Neuron (in vitro differentiated cells): Measurements from ENCODE around the gene NELL1.

Experiments used
- H2AFZ ChIP-seq: one replicate; pipeline ENCODE4 v1.6.1; 2013; ENCODE audit warnings: low read depth, mild to moderate bottlenecking, inconsistent platforms, low read length, moderate library complexity
- H3K27me3 ChIP-seq: one replicate; pipeline ENCODE4 v1.6.1; 2013; ENCODE audit warnings: low read length; ENCODE audit not compliant: insufficient read depth
- H3K36me3 ChIP-seq: one replicate; pipeline ENCODE4 v1.6.1; 2013; ENCODE audit warnings: low read length; ENCODE audit not compliant: insufficient read depth
- H3K4me1 ChIP-seq: one replicate; pipeline ENCODE4 v1.6.1; 2013; ENCODE audit warnings: low read length; ENCODE audit not compliant: insufficient read depth
- H3K4me3 ChIP-seq: 2 replicates; pipeline ENCODE4 v1.5.1; 2013; ENCODE audit warnings: mild to moderate bottlenecking, low read length, moderate library complexity
- H3K9me3 ChIP-seq: one replicate; pipeline ENCODE4 v1.6.1; 2013; ENCODE audit warnings: low read length

Gene NELL1

DNA sequence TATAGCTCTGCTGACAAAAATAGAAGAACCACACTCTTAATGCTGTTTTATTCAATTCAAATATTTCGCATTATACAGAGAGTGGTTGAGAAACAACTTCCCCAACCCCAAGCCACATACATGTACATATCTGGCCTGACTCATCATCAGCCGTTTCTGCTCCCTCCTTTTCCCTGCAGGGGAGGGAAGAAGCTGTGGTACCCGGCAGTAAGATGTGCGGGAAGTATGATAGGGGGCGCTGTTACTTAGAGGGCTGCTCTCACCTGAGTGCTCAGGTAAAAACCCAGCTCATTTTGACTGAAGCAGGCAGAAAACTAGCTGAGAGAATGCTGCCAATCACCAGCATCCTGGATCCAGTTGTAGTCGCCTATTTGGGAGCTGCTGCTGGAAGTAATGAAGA is 85.5 kb downstream of the NELL1 start:
- Histone ChIP-seq H3K9me3 (no peaks in the 10 kb centered on the region), H2AFZ (no peak overlapping the region), H3K36me3 (no peaks in the 10 kb centered on the region), H3K4me1 (no peaks in the 10 kb centered on the region), H3K27me3 (no peaks in the 10 kb centered on the region), H3K4me3 (no peak overlapping the region)

- Histone ChIP-seq H3K9me3 (no peaks in the 10 kb centered on the region), H3K36me3 (no peaks in the 10 kb centered on the region), H3K4me1 (peaks cover 12% of the 10 kb centered on the region), H2AFZ (no peak overlapping the region), H3K27me3 (no peaks in the 10 kb centered on the region), H3K4me3 (no peak overlapping the region)
These were observed 90.2 kb downstream of the NELL1 start for GRCh38 chr11:20759541-20759940.

DNA sequence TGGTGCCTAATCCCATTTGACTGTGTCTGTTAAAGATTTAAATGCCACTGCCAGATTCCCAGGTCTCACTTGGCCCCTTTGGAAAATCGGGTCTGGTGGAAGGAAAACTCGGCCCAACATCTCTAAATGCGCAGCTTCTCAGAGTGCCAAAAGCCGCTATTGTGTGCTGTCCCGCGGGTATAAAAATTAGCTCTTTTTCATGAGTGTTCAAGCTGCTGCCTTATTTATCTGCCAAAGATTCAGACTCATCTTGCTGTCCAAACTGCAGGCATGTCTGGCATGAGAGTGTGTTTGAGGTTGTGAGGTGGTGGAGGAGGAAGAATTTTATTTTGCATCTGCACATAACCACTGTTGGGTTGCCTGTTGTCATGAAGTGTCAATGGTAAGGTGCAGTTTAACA is 91.4 kb downstream of the NELL1 start:
- Histone ChIP-seq H3K4me3 (no peak overlapping the region), H3K4me1 (peaks cover 12% of the 10 kb centered on the region), H2AFZ (no peak overlapping the region), H3K27me3 (no peaks in the 10 kb centered on the region), H3K36me3 (no peaks in the 10 kb centered on the region), H3K9me3 (no peaks in the 10 kb centered on the region)

DNA sequence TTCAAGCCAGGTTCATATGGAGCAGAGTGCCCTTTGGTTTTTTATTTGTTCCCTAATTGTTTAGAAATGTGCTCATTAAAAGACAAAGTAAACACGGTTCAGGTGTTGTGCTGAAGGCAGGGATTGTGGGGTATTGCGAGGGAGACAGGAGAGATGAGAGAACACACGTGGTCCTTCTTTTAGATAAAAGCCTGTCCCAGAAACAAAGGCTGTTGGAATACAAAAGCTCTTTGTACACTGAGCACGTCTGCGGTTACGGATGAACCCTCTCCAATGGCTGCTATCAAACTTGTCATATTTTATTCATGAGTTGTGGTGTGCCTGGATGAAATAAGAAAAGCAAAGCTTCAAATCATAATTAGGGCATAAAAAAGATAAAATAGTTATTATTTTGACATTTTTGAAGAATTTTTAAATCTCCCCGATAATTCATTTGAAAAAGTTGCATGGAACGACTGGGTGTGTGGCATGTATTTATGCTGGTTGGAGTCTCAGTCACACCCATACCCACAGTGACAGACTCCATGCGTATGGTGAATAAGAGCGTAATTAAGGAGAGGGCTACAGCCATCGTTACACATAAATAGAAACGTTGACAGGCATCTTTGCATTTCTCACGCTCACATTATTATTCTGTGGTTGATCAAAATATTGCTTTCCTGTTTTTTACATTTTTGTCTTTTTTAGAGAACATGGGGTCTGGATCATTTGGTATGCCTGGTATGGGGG is 92.9 kb downstream of the NELL1 start:
- Histone ChIP-seq H3K4me1 (peaks cover 12% of the 10 kb centered on the region), H3K9me3 (no peaks in the 10 kb centered on the region), H3K36me3 (no peaks in the 10 kb centered on the region), H3K4me3 (no peak overlapping the region), H2AFZ (peak overlapping the region; percentile 8), H3K27me3 (no peaks in the 10 kb centered on the region)

DNA sequence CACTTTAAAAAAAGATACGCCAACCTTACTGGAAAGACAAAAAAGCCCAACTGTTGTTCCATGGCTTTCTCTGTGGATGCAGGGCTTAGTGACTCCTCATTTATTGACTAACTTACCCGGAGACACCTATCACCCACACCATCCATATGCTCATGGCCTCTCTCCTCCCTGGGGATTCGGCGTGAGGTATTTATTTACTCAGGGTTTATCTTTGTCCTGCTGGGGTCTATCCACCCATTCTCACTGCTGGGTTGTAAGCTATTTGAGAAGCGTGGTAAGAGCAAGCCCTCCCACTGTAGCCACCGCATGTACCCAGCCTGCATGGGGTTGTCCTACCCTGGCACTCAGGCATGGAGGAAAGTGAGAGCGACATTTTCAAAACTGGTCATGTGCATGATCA is 93.6 kb downstream of the NELL1 start:
- Histone ChIP-seq H3K4me3 (no peak overlapping the region), H3K27me3 (no peaks in the 10 kb centered on the region), H3K9me3 (no peaks in the 10 kb centered on the region), H2AFZ (no peak overlapping the region), H3K4me1 (peaks cover 12% of the 10 kb centered on the region), H3K36me3 (no peaks in the 10 kb centered on the region)

- no peak overlapping the region for H2AFZ ChIP-seq
- no peaks in the 10 kb centered on the region for H3K27me3 ChIP-seq
- H3K4me3 ChIP-seq: no peak overlapping the region
- peaks cover 29% of the 10 kb centered on the region for H3K4me1 ChIP-seq
- no peaks in the 10 kb centered on the region for H3K36me3 ChIP-seq
- no peaks in the 10 kb centered on the region for H3K9me3 ChIP-seq
These were observed 101.1 kb downstream of the NELL1 start for GRCh38 chr11:20770414-20770946.

DNA sequence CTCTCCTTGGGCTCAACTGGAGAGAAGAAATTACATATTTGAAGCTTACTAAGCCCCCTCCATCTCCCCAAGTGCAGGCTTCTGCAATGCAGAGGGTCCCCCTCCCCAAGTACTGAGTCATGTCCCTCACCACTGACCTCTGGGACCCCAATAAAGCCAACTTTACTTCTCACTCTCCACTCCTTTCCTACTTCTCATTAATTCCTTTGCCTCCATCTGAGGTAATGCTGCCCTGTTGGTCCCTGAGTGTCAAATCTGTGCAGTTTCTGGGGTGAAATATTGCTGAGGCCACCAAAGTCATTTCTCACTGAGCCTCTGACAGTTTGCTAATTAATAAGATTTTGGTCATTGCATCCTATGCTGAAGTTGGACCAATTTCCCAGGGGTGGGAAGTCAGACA is 101.6 kb downstream of the NELL1 start:
- H3K4me3 ChIP-seq: no peak overlapping the region
- no peak overlapping the region for H2AFZ ChIP-seq
- H3K9me3 ChIP-seq: no peaks in the 10 kb centered on the region
- peaks cover 29% of the 10 kb centered on the region for H3K4me1 ChIP-seq
- H3K27me3 ChIP-seq: no peaks in the 10 kb centered on the region
- H3K36me3 ChIP-seq: no peaks in the 10 kb centered on the region

DNA sequence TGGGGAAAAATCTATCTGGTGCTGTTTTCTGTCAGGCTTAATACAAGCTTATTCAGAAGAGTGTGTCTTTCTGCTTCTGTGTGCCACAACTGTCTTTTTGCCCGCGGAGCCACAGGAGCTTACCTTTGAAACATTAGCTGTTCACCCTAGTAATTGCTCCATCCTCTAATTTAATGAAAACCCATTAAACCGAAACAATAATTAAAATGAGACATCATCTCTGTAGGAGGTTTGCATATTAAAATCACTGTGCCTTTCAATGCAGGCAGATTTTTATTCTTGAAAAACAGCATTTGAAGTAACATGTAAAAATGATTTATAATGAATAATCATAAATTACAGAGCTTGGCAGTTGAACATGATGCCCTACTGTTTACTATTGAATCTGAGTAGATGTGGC is 102.3 kb downstream of the NELL1 start:
- no peak overlapping the region for H2AFZ ChIP-seq
- H3K36me3 ChIP-seq: no peaks in the 10 kb centered on the region
- peaks cover 29% of the 10 kb centered on the region for H3K4me1 ChIP-seq
- no peaks in the 10 kb centered on the region for H3K27me3 ChIP-seq
- H3K4me3 ChIP-seq: no peak overlapping the region
- no peaks in the 10 kb centered on the region for H3K9me3 ChIP-seq

GRCh38 chr11:20775331-20775730 is 105.9 kb downstream of the NELL1 start:
- Histone ChIP-seq H3K4me3 (no peak overlapping the region), H2AFZ (no peak overlapping the region), H3K4me1 (peaks cover 8% of the 10 kb centered on the region), H3K9me3 (no peaks in the 10 kb centered on the region), H3K27me3 (no peaks in the 10 kb centered on the region), H3K36me3 (no peaks in the 10 kb centered on the region)

- no peaks in the 10 kb centered on the region for H3K27me3 ChIP-seq
- H3K36me3 ChIP-seq: no peaks in the 10 kb centered on the region
- H3K4me3 ChIP-seq: no peak overlapping the region
- no peak overlapping the region for H2AFZ ChIP-seq
- H3K9me3 ChIP-seq: no peaks in the 10 kb centered on the region
- H3K4me1 ChIP-seq: no peaks in the 10 kb centered on the region
These were observed 113.4 kb downstream of the NELL1 start for GRCh38 chr11:20782775-20783174.

DNA sequence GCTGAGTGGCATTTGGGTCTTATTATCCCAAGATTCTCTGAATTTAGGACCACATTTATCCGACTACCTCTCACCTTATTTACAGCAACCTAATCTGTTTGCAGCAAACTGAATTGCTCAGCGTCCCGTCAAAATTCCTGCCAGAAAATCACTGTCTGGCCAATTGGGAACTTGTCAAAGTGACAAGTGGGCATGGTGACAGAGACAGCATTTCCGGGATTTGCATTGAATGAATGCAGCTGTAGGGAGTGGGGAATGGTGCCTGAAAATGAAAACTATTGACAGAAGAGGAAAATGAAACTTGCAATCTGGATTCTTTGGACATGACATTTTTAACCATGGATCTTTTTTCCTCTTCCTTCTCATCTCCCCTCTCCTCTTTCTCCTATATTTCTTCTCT is 113.8 kb downstream of the NELL1 start:
- H3K9me3 ChIP-seq: no peaks in the 10 kb centered on the region
- no peak overlapping the region for H3K4me3 ChIP-seq
- H3K27me3 ChIP-seq: no peaks in the 10 kb centered on the region
- no peak overlapping the region for H2AFZ ChIP-seq
- H3K4me1 ChIP-seq: no peaks in the 10 kb centered on the region
- H3K36me3 ChIP-seq: no peaks in the 10 kb centered on the region

DNA sequence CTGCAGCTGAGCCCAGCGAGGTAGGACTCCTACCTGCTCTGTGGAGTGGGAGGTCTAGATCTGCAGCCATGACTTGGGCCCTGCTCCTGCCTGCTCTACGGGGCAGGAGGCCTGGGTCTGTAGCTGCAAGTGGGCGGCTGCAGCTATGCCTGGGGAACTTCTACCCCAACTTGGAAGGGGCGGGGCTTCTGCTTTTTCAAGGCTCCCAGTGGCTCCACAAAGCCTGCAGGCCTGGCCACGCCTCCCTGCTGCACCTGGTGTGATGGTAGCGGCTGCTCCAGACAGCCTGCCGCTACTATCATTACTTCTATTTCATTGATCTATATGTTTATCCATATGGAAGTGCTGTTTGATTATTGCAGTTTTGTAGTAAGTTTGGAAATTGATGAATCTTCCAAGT is 121.2 kb downstream of the NELL1 start:
- no peaks in the 10 kb centered on the region for H3K27me3 ChIP-seq

DNA sequence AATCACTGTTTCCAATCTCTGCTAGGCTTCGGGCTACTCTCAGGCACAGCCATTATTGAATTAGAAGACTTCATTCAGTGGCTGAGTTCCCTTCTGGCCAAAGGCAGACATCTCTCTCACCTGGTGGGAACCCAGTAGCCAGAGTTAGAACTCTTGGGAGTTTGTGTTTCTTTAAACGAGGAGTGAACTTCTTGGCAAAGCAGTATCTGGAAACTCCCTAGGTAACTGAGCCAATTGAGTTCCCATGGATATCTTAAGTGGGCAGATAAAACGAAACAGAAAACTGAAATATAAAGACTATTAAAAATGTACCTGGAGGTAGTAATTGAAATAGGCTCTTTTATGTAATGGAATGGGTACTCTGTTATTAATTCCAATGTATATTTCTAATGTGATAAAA is 125.6 kb downstream of the NELL1 start:
- Histone ChIP-seq H3K9me3 (no peaks in the 10 kb centered on the region), H3K27me3 (no peaks in the 10 kb centered on the region), H3K4me3 (no peak overlapping the region), H3K4me1 (no peaks in the 10 kb centered on the region), H3K36me3 (no peaks in the 10 kb centered on the region), H2AFZ (no peak overlapping the region)

More for the DNA sequence above, 121.2 kb downstream of the NELL1 start:
- H3K4me3 ChIP-seq: no peak overlapping the region
- H3K4me1 ChIP-seq: no peaks in the 10 kb centered on the region
- H2AFZ ChIP-seq: no peak overlapping the region
- no peaks in the 10 kb centered on the region for H3K36me3 ChIP-seq
- H3K9me3 ChIP-seq: no peaks in the 10 kb centered on the region

DNA sequence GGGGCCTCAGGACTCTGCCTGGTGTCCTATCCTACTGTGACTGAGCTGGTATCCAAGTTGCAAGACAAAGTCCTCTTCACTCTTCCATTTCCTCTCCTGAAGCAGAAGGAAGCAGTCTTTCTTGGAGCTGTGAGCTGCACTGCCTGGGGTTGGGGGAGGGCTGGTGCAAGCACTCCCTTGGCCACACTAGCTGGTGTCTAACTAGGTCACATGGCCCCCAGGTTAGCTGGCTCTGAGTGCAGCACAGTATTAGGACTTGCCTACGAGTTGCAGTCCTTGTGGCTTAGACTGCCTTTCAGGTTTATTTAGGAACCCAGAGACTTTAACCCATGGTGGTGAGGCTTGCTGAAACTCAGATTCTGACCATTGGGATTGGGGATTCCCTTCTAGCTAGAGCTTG is 138.9 kb downstream of the NELL1 start:
- H3K36me3 ChIP-seq: no peaks in the 10 kb centered on the region
- no peak overlapping the region for H3K4me3 ChIP-seq
- no peaks in the 10 kb centered on the region for H3K27me3 ChIP-seq
- no peak overlapping the region for H2AFZ ChIP-seq
- no peaks in the 10 kb centered on the region for H3K9me3 ChIP-seq
- no peaks in the 10 kb centered on the region for H3K4me1 ChIP-seq
